GM23338 (cell line): ENCODE results near the gene OR4D6.

Experiments used
- CTCF ChIP-seq, 2 experiments: fragments of 200-600 bp in 1 of 2; sonication (generic) in 1 of 2; conservative IDR thresholded peaks; 2 replicates each; pipeline versions ENCODE4 v1.5.1 to v1.6.1; 2016 to 2017; ENCODE audit warnings: antibody characterized with exemption in 2 of 2, low read depth in 2 of 2, mild to moderate bottlenecking in 2 of 2, moderate library complexity in 1 of 2
- EZH2phosphoT487 ChIP-seq: fragments of 200-600 bp; sonication (generic); IDR thresholded peaks from one replicate; pipeline ENCODE4 v1.8.1; 2018; ENCODE audit warnings: antibody characterized with exemption; ENCODE audit not compliant: unreplicated experiment
- STAT1 ChIP-seq: IDR thresholded peaks from one replicate; pipeline ENCODE4 v1.6.1; 2016; ENCODE audit warnings: antibody characterized with exemption; ENCODE audit not compliant: unreplicated experiment

GRCh38 chr11:59480359-59480758, 23.6 kb downstream of the OR4D6 start:
- TF ChIP-seq STAT1 (no peak), CTCF (conservative IDR thresholded peaks at IDR 0.05; ENCODE audit: low read depth in 2 of 2) (no peak), EZH2phosphoT487 (no peak)
